NAMALWA (cell line): ENCODE measurements around the gene WDR55.
"Not testable (repeated sequence)": the region's sequence is repeated elsewhere in the genome, so short reads cannot be mapped to it uniquely, and the experiment has no call there.

ENCODE experiments used
- DNase-seq: peaks from one replicate; pipeline ENCODE4 v3.0.0-alpha.2; 2015; ENCODE audit warnings: low spot score

The WDR55 gene

DNA sequence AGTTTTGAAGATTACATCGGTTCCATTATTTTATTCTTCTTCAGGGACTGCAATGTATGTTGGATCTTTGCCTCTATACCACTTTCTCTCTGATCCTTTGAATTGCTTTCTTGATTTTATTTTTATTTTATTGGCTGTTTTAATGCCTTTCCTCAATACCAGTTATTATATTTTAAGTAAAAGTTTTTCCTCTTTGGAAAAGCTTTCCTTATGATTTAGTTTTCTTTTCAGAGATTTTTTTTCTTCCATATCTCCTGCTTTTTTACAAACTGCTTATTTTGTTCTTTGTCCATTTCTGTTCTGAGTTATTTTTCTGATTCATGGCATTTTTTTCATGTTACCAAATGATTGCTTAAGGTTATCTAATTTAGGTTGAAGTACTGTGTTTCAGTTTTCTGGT, 47.1 kb downstream of the WDR55 start:
- DNase-seq: no peak

DNA sequence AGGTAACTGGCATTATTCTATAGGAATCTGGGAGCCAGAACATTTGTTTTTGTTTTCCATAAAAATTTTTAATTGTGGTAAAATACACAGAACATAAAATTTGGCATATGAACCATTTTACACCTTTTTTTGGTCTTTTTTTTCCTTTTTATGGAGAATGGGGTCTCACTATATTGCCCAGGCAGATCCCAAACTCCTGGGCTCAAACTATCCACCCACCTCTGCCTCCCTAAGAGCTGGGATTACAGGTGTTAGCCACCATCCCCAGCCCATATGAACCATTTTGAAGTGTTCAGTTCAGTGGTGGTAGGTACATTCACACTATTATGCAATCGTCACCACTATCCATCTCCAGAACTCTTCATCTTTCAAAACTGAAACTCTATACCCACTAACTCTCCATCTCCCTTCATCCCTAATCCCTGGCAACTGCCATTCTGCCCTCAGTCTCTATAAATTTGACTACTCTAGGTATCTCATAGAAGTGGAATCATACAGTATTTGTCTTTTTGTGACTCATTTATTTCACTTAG, 48.9 kb downstream of the WDR55 start:
- DNase-seq: no peak

DNA sequence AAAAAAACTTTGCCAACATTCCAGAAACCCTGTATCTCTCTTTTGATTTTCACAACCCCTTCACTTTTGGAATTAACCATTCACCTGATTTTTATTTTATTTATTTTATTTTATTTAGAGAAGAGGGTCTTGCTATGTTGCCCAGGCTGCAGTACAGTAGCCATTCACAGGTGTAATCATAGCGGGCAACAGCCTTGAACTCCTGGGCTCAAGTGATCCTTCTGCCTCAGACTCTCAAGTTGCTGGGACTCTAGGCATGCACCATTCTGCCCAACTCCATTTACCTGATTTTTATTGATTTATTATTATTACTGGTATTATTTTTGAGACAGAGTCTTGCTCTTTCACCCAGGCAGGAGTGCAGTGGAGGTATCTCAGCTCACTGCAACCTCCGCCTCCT, 51.5 kb downstream of the WDR55 start:
- DNase-seq: not testable (repeated sequence)

DNA sequence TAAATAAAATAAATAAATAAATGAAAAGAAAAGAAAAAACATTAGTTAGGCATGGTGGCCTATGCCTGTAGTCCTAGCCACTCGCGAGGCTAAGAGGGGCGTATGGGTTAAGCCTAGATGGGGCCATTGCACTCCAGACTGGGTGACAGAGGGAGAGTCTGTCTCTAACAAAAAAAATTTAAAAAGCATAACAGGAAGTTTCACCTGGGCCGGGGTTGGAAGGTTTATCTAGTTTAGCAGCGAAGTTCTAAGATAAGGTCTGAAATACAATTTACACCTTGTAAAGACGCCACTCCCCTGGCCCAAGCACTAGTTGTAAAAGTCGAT, 53.5 kb downstream of the WDR55 start:
- DNase-seq: no peak

DNA sequence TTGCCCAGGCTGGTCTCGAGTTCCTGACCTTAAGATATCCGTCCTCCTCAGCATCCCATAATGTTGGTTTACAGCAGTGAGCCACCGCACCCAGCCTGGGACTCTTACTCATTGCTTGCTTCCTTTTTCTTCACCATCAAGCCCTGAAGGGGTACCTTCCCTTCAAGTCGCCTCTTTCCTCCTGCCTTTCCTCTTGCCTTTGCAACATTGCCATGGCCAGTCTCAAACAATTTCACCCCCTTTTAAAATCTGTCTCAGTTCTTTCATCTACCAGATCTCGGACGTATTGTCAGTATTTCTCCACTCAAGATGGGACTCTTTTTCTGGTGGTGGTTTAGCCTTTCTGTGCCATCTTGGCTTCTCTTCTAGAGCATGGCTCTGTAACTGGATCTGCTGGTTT, 56.0 kb downstream of the WDR55 start:
- DNase-seq: not testable (repeated sequence)

DNA sequence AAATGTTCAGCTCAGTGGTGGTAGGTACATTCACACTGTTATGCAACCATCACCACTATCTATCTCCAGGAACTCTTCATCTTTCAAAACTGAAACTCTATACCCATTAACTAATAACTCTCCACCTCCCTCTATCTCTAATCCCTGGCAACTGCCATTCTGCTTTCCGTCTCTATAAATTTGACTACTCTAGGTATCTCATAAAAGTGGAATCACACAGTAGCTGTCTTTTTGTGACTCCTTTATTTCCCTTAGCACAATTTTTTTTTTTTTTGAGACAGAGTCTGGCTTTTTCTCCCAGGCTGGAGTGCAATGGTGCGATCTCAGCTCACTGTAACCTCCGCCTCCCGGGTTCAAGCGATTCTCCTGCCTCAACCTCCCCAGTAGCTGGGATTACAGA, 56.7 kb downstream of the WDR55 start:
- DNase-seq: not testable (repeated sequence)
